Liver (tissue), 3 donors: ENCODE data around the gene USH2A.

Source experiments
- CTCF ChIP-seq: fragments of 150-350 bp; IDR thresholded peaks from 2 replicates; pipeline ENCODE4 v1.5.1; 2017; ENCODE audit warnings: improper control_type of control experiment, low read depth, low read length; ENCODE audit not compliant: missing input control
- JUND ChIP-seq, 2 donors: IDR thresholded peaks; 2 replicates each; pipeline ENCODE4 v1.6.1; 2016; ENCODE audit warnings: antibody characterized with exemption in 2 of 2
- REST ChIP-seq: IDR thresholded peaks from 2 replicates; pipeline ENCODE4 v1.6.1; 2016; ENCODE audit warnings: antibody characterized with exemption, mild to moderate bottlenecking
- SP1 ChIP-seq: IDR thresholded peaks from 2 replicates; pipeline ENCODE4 v1.6.1; 2018; ENCODE audit warnings: antibody characterized with exemption, mild to moderate bottlenecking
- TAF1 ChIP-seq: conservative IDR thresholded peaks from 2 replicates; pipeline ENCODE4 v1.6.1; 2016; ENCODE audit warnings: antibody characterized with exemption, mild to moderate bottlenecking
- YY1 ChIP-seq: IDR thresholded peaks from 2 replicates; pipeline ENCODE4 v1.6.1; 2016; ENCODE audit warnings: antibody characterized with exemption, mild to moderate bottlenecking
- donor health status: healthy.
- donor health status: healthy.

- no peak for TF ChIP-seq TAF1
- no peak for TF ChIP-seq CTCF
- no peak for TF ChIP-seq SP1
- no peak for TF ChIP-seq YY1
- TF ChIP-seq JUND (IDR thresholded peaks at IDR 0.05), result no peak
- no peak for TF ChIP-seq REST
These were observed 674.8 kb downstream of the USH2A start for GRCh38 chr1:215748431-215748830.
